Smooth muscle cell (in vitro differentiated cells): ENCODE results near the gene LIPK. TPM values are rescaled to one million over a fixed set of nuclear protein-coding genes. Genes with fewer than 3 reads are reported as not detected.
A peak's percentile ranks its signal among the peaks of the same experiment; 100 is the strongest.

ENCODE experiments used
- DNase-seq: peaks from one replicate; lab custom pipeline; 2025; ENCODE audit not compliant: unreplicated experiment; lab: John Stamatoyannopoulos, UW
- H2AFZ ChIP-seq: fragments of 200-600 bp; sonication (generic); 2 replicates; pipeline ENCODE4 v1.6.0; 2016; ENCODE audit warnings: antibody characterized with exemption, low read depth, mild to moderate bottlenecking
- H3F3A ChIP-seq: fragments of 200-600 bp; sonication (generic); 2 replicates; pipeline ENCODE4 v1.6.0; 2017; ENCODE audit warnings: antibody characterized with exemption, low read depth
- H3K27ac ChIP-seq: fragments of 200-600 bp; sonication (generic); 2 replicates; pipeline ENCODE4 v1.5.1; 2016; ENCODE audit warnings: low read depth, mild to moderate bottlenecking
- H3K27me3 ChIP-seq: fragments of 200-600 bp; sonication (generic); 2 replicates; pipeline ENCODE4 v1.6.1; 2016; ENCODE audit warnings: low read depth, mild to moderate bottlenecking
- H3K36me3 ChIP-seq: fragments of 200-600 bp; sonication (generic); 2 replicates; pipeline ENCODE4 v1.5.1; 2016; ENCODE audit warnings: low read depth
- H3K4me1 ChIP-seq: fragments of 200-600 bp; sonication (generic); 2 replicates; pipeline ENCODE4 v1.5.1; 2016; ENCODE audit warnings: low read depth
- H3K4me2 ChIP-seq: fragments of 200-600 bp; sonication (generic); 2 replicates; pipeline ENCODE4 v1.6.0; 2016; ENCODE audit warnings: mild to moderate bottlenecking
- H3K4me3 ChIP-seq: fragments of 200-600 bp; sonication (generic); 2 replicates; pipeline ENCODE4 v1.5.1; 2016; ENCODE audit warnings: mild to moderate bottlenecking
- H3K79me2 ChIP-seq: fragments of 200-600 bp; sonication (generic); 2 replicates; pipeline ENCODE4 v1.6.0; 2016; ENCODE audit warnings: low read depth, mild to moderate bottlenecking
- H3K9ac ChIP-seq: fragments of 200-600 bp; sonication (generic); 2 replicates; pipeline ENCODE4 v1.6.0; 2016; ENCODE audit warnings: low read depth
- H3K9me3 ChIP-seq: fragments of 200-600 bp; sonication (generic); replicated peaks from 2 replicates; pipeline ENCODE4 v1.5.1; 2016; ENCODE audit warnings: low read depth
- H4K20me1 ChIP-seq: fragments of 200-600 bp; sonication (generic); 2 replicates; pipeline ENCODE4 v1.6.0; 2016; ENCODE audit warnings: low read depth
- WGBS: methylation state at CpG from one replicate; pipeline ENCODE4 v1.1.7; 2016; ENCODE audit warnings: low lambda C conversion rate; 5-methylcytosine and 5-hydroxymethylcytosine counted together
- polyA plus RNA-seq: library from polyadenylated mRNA; unstranded; fragments of >200 nt; fragmentation: Nextera tagmentation; extraction: Ambion mirVana; gene quantifications from 2 replicates; pipeline ENCODE4 v1.2.1, GENCODE V29; 2016
- total RNA-seq: library from RNA; depleted of rRNA; stranded (reverse); fragments of >200 nt; gene quantifications from 2 replicates; pipeline ENCODE4 v1.2.3, GENCODE V29; 2014
- TF ChIP-seq, protein P1 (sequence below): fragments of 200-600 bp; sonication (generic); IDR thresholded peaks from 2 replicates; pipeline ENCODE4 v1.5.1; 2017; ENCODE audit warnings: borderline replicate concordance, mild to moderate bottlenecking, antibody characterized with exemption; ENCODE audit not compliant: insufficient read depth, poor library complexity, severe bottlenecking

LIPK gene
- total and polyA plus RNA-seq, 2 experiments from 2014 or later = 0.18 TPM; not detected in 1

DNA sequence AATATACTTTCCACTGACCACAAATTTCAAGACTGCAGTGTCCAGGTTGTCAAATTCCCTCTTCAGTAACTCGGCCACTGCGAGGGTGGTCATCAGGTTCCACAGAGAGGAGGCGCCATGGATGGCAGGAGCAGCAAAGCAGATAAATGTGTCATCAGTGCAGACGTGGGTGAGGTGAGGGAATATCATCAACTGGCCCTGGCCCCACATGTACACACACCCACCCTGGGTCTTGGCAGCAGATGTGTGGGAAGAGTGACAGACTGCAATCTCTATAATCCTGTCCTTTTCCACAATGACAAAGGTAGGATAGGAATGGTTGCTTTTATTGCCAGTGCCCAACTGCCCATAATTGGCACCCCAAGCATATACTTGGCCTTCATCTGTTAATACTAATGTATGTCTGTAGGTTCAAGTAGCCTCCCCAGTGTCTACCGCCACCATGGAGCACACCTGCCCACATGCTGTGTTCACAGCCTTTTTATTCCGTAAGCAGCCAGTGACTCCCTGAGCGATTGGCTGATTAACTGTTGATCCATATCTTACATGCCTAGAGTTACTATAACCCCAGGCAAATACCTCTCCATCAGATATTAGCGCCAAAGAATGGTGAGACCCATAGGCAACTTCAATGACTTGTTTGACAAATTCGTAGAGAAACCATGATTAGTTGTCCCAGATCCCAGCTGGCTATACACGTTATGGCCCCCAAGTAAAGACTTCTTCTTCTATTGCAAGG lies 80.2 kb downstream of the LIPK start:
- Histone ChIP-seq H3K79me2 (no peaks in the 10 kb centered on the region), H3K27ac (no peak overlapping the region), H2AFZ (no peak overlapping the region), H3K27me3 (peaks cover 15% of the 10 kb centered on the region), H3K4me1 (no peaks in the 10 kb centered on the region), H3K4me3 (no peak overlapping the region), H3K4me2 (no peak overlapping the region), H3F3A (no peaks in the 10 kb centered on the region), H3K36me3 (no peaks in the 10 kb centered on the region), H3K9ac (no peak overlapping the region), H3K9me3 (no peaks in the 10 kb centered on the region), H4K20me1 (no peaks in the 10 kb centered on the region)
- 82% methylated on average over 10 of the region's 10 CpGs for WGBS
- DNase-seq = no peak
- TF ChIP-seq, protein P1, sequence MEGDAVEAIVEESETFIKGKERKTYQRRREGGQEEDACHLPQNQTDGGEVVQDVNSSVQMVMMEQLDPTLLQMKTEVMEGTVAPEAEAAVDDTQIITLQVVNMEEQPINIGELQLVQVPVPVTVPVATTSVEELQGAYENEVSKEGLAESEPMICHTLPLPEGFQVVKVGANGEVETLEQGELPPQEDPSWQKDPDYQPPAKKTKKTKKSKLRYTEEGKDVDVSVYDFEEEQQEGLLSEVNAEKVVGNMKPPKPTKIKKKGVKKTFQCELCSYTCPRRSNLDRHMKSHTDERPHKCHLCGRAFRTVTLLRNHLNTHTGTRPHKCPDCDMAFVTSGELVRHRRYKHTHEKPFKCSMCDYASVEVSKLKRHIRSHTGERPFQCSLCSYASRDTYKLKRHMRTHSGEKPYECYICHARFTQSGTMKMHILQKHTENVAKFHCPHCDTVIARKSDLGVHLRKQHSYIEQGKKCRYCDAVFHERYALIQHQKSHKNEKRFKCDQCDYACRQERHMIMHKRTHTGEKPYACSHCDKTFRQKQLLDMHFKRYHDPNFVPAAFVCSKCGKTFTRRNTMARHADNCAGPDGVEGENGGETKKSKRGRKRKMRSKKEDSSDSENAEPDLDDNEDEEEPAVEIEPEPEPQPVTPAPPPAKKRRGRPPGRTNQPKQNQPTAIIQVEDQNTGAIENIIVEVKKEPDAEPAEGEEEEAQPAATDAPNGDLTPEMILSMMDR = no peak

DNA sequence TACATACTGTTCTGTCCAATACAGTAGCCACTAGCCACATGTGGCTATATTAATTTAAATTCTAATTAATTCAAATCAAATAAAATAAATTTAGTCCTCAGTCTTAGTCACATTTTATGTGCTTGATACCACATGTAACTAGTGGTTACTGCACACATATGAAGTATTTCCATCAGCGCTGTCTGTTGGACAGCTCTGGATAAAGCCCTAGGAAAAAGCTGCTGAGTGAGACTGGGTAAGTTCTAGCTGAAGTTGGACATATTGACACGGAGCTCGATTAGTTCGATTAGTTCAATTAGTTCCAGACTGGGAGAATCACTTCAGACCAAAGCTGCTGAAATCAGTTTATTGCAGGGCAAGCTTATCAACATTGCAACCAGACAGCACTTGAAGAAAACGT lies 81.4 kb downstream of the LIPK start:
- Histone ChIP-seq H3K36me3 (no peaks in the 10 kb centered on the region), H3K27ac (no peak overlapping the region), H3K79me2 (no peaks in the 10 kb centered on the region), H3K9me3 (no peaks in the 10 kb centered on the region), H3K9ac (no peak overlapping the region), H3K4me3 (no peak overlapping the region), H3K4me2 (no peak overlapping the region), H2AFZ (no peak overlapping the region), H3K27me3 (peaks cover 8% of the 10 kb centered on the region), H3F3A (no peaks in the 10 kb centered on the region), H3K4me1 (no peaks in the 10 kb centered on the region), H4K20me1 (no peaks in the 10 kb centered on the region)
- TF ChIP-seq, protein P1 = no peak
- DNase-seq = no peak
- 78% methylated on average over 5 of the region's 5 CpGs for WGBS

DNA sequence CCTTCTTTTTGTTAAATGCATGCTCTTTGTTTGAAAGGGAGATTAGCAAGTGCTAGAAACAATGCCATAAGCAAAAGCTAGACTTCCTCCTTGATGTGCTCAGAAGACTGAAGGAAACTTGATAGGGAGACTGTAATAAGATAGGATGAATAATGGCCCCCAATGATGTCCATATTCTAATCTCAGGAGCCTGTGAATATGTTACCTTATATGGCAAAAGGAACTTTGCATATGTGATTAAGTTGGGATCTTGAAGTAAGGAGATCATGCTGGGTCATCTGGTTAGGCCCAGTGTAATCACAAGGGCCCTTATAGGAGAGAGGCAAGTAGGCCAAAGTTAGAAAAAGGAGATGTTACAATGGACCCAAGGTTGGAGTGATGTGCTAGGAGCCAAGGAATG lies 82.9 kb downstream of the LIPK start:
- H3K9ac ChIP-seq = no peak overlapping the region
- no peak overlapping the region for H3K27ac ChIP-seq
- peaks cover 8% of the 10 kb centered on the region for H3F3A ChIP-seq
- no peaks in the 10 kb centered on the region for H3K9me3 ChIP-seq
- H4K20me1 ChIP-seq = no peaks in the 10 kb centered on the region
- H3K79me2 ChIP-seq = no peaks in the 10 kb centered on the region
- H3K4me1 ChIP-seq = peaks cover 9% of the 10 kb centered on the region
- no peak overlapping the region for H3K4me3 ChIP-seq
- H3K27me3 ChIP-seq = no peaks in the 10 kb centered on the region
- H3K4me2 ChIP-seq = no peak overlapping the region
- no peak for DNase-seq
- no peaks in the 10 kb centered on the region for H3K36me3 ChIP-seq
- TF ChIP-seq, protein P1 = no peak
- no peak overlapping the region for H2AFZ ChIP-seq

DNA sequence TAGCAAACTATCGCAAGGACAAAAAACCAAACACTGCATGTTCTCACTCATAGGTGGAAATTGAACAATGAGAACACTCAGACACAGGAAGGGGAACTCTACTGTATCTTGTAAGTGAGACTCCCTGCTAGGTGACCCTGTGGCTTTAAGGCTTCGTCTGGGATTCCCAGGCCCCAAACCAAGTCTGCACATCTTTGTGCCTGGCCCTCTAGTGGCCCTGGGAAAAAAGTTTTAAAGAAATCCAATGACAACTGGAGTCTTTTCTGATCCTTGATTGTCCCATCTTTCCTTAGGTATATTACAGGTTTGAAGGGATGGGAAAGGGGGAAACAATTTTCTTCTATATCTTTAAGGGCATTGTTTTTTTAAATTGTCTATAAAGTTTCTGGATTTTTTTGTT lies 85.9 kb downstream of the LIPK start:
- WGBS = 61% methylated on average over 2 of the region's 2 CpGs
- Histone ChIP-seq H2AFZ (peak overlapping the region; percentile 29), H3F3A (peaks cover 14% of the 10 kb centered on the region), H3K4me2 (no peak overlapping the region), H3K27me3 (no peaks in the 10 kb centered on the region), H3K4me3 (no peak overlapping the region), H4K20me1 (no peaks in the 10 kb centered on the region), H3K27ac (peak overlapping the region; percentile 40), H3K79me2 (no peaks in the 10 kb centered on the region), H3K4me1 (peaks cover 9% of the 10 kb centered on the region), H3K36me3 (no peaks in the 10 kb centered on the region), H3K9me3 (no peaks in the 10 kb centered on the region), H3K9ac (no peak overlapping the region)
- TF ChIP-seq, protein P1 = peak; percentile 44
- DNase-seq = no peak
